Inferior parietal cortex (tissue), 1 donor: ENCODE data around the gene NRAP.

Experiments
- DNase-seq: peaks from one replicate; pipeline ENCODE4 v3.0.0-alpha.2; 2016; ENCODE audit errors: extremely low spot score

NRAP gene

GRCh38 chr10:113663908-113664307 is at the start of gene NRAP:
Gene NRAP (minus strand): TSS chr10:113664041. CDS start chr10:113663882, 159 bp downstream.
- DNase-seq = no peak

- DNase-seq = no peak
Measured at GRCh38 chr10:113713640-113713982, 49.8 kb upstream of the NRAP start.

- no peak for DNase-seq
Measured at GRCh38 chr10:113712755-113713639, 49.2 kb upstream of the NRAP start.

GRCh38 chr10:113712024-113712423 is 48.2 kb upstream of the NRAP start:
- DNase-seq = no peak

GRCh38 chr10:113711142-113711541 is 47.3 kb upstream of the NRAP start:
- DNase-seq = no peak

- no peak for DNase-seq
Measured at GRCh38 chr10:113709221-113709838, 45.5 kb upstream of the NRAP start.

- DNase-seq = no peak
Measured at GRCh38 chr10:113708640-113709039, 44.8 kb upstream of the NRAP start.

GRCh38 chr10:113706623-113707022 is 42.8 kb upstream of the NRAP start:
- no peak for DNase-seq

- DNase-seq = no peak
Measured at GRCh38 chr10:113705344-113705652, 41.5 kb upstream of the NRAP start.

GRCh38 chr10:113704637-113705343 is 40.9 kb upstream of the NRAP start:
- DNase-seq = peak; percentile 80

GRCh38 chr10:113697595-113697994 is 33.8 kb upstream of the NRAP start:
- DNase-seq = no peak

- DNase-seq = no peak
Measured at GRCh38 chr10:113695691-113696090, 31.9 kb upstream of the NRAP start.

- no peak for DNase-seq
Measured at GRCh38 chr10:113693348-113693747, 29.5 kb upstream of the NRAP start.

GRCh38 chr10:113692271-113692670 is 28.4 kb upstream of the NRAP start:
- no peak for DNase-seq

- DNase-seq = no peak
Measured at GRCh38 chr10:113691381-113691780, 27.5 kb upstream of the NRAP start.

GRCh38 chr10:113690749-113691148 is 26.9 kb upstream of the NRAP start:
- no peak for DNase-seq

- DNase-seq = no peak
Measured at GRCh38 chr10:113689574-113689973, 25.7 kb upstream of the NRAP start.

- DNase-seq = no peak
Measured at GRCh38 chr10:113689057-113689456, 25.2 kb upstream of the NRAP start.

- no peak for DNase-seq
Measured at GRCh38 chr10:113687037-113687436, 23.2 kb upstream of the NRAP start.

- no peak for DNase-seq
Measured at GRCh38 chr10:113686028-113686427, 22.2 kb upstream of the NRAP start.

- DNase-seq = no peak
Measured at GRCh38 chr10:113683300-113683699, 19.5 kb upstream of the NRAP start.

GRCh38 chr10:113681533-113682470 is 18.0 kb upstream of the NRAP start:
- DNase-seq = no peak
